Psoas muscle (tissue), 8 donors: ENCODE results near the gene WDR64. TPM values are rescaled to one million over a fixed set of nuclear protein-coding genes. Genes with fewer than 3 reads are reported as not detected.

Source experiments
- ATAC-seq, 4 donors: fragments of 200-7000 bp; cut with Tn5 transposase; one replicate each; pipeline ENCODE4 v1.9.1; 2020; ENCODE audit warnings: moderate library complexity in 3 of 4, mild to moderate bottlenecking in 2 of 4
- DNase-seq, 2 donors: peaks; one replicate each; pipeline ENCODE4 v3.0.0-alpha.2; 2020
- H3K27ac ChIP-seq: fragments of 200-600 bp; one replicate; pipeline ENCODE4 v1.8.0; 2022
- H3K27me3 ChIP-seq, 3 donors: fragments of 200-600 bp in 1 of 3; one replicate each; pipeline versions ENCODE4 v1.6.1 to v1.8.0; 2013 to 2022; ENCODE audit warnings: low read length in 2 of 3, mild to moderate bottlenecking in 2 of 3, moderate library complexity in 1 of 3; ENCODE audit not compliant: insufficient read depth in 3 of 3
- H3K36me3 ChIP-seq, 2 donors: fragments of 200-600 bp in 1 of 2; one replicate each; pipeline versions ENCODE4 v1.6.1 to v1.8.0; 2013 to 2022; ENCODE audit warnings: low read depth in 1 of 2, mild to moderate bottlenecking in 1 of 2, moderate library complexity in 1 of 2; ENCODE audit not compliant: insufficient read depth in 1 of 2
- H3K4me1 ChIP-seq: fragments of 200-600 bp; one replicate; pipeline ENCODE4 v1.8.0; 2022
- H3K4me3 ChIP-seq: fragments of 200-600 bp; one replicate; pipeline ENCODE4 v1.8.0; 2022; ENCODE audit warnings: mild to moderate bottlenecking
- H3K9me3 ChIP-seq: fragments of 200-600 bp; one replicate; pipeline ENCODE4 v1.8.0; 2022
- WGBS, 3 donors: extraction: QIAGEN DNeasy Blood & Tissue Kit; methylation state at CpG; one replicate each; pipeline versions ENCODE4 v1.1.6 to v1.1.7; 2013; 5-methylcytosine and 5-hydroxymethylcytosine counted together
- intact Hi-C, 2 donors: fragments of 100-400 bp; cut with DNase I; formaldehyde crosslinking; loops; one replicate each; pipeline versions ENCODE4 v1.11.0 to v1.14.2; 2022
- polyA plus RNA-seq, 3 donors: library from polyadenylated mRNA; stranded (reverse); fragments of 200-250 nt; gene quantifications; one replicate each; pipeline ENCODE4 v1.2.3, GENCODE V29; 2013
- total RNA-seq, 4 donors: library from RNA; stranded (reverse); fragmentation: NEBNext Ultra II Directional in 2 of 4; extraction: Animal tissue kit (Norgen Biotek cat#: 25700) in 2 of 4; gene quantifications; one replicate each; pipeline versions ENCODE4 v1.2.1 to v1.2.4, GENCODE V29; 2021 to 2023
- TF ChIP-seq, protein P1 (sequence below): fragments of 200-600 bp; IDR thresholded peaks from one replicate; pipeline ENCODE4 v1.8.0; 2022; ENCODE audit warnings: antibody characterized with exemption
- donor health status: healthy with polysubstance abuse.
- donor health status: DM: no; HTN: no; CAD: no; lungs with moderate emphysema.
- donor health status: Bipolar disorder and iron deficiency.
- donor health status: healthy.
- donor health status: DM: yes; HTN: yes; CAD: no.
- donor health status: DM: no; HTN: no; CAD: no.
- donor health status: DM: no; HTN: no; CAD: no.
- donor health status: DM: yes; HTN: yes; CAD: no.

The WDR64 gene
- total and polyA plus RNA-seq, 7 donors = not detected

DNA sequence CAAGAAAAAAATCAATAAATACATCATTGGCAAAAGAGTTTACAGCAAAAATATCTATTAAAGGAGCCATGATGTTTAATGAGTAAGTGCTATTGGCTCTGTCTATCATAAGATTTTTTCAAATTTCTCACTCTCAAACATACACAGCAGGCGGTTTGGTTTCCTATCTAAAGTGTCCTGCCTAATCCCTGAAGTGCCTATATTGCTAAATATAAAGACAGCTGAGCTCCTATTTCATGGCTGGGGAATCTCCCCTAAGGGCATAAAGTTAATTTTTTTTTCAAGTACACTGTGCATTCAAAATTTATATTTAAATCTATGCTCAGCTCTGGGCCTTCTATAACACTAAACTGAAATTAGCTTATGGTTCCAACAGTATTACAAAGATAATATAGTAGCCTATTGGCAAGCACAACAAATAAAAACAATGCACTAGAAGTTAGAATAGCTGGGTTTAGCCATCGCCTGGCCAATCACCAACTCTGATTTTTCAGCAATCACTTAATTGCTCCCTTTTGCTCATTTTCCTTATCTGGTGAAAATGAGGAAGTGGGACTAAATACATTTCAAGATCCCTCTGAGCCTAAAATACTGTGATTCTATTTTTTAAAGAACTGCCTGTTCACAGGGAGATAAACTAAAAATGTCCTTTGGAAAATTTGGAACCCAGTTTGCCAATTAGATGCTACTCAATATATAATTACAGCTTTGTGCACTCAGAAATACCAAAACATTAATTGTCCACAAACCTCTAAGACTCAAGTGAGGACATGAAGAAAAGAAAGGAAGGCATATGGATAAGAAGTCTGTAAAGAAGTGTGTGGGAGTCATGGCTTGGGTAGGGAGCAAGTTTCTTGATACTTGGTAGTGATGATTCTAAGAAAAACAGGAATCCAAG is 62.5 kb downstream of the WDR64 start:
- DNase-seq = no peak
- 62 to 75% (median 69%) methylated on average over 2 of the region's 2 CpGs for WGBS, 3 donors
- TF ChIP-seq, protein P1, sequence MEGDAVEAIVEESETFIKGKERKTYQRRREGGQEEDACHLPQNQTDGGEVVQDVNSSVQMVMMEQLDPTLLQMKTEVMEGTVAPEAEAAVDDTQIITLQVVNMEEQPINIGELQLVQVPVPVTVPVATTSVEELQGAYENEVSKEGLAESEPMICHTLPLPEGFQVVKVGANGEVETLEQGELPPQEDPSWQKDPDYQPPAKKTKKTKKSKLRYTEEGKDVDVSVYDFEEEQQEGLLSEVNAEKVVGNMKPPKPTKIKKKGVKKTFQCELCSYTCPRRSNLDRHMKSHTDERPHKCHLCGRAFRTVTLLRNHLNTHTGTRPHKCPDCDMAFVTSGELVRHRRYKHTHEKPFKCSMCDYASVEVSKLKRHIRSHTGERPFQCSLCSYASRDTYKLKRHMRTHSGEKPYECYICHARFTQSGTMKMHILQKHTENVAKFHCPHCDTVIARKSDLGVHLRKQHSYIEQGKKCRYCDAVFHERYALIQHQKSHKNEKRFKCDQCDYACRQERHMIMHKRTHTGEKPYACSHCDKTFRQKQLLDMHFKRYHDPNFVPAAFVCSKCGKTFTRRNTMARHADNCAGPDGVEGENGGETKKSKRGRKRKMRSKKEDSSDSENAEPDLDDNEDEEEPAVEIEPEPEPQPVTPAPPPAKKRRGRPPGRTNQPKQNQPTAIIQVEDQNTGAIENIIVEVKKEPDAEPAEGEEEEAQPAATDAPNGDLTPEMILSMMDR = no peak

DNA sequence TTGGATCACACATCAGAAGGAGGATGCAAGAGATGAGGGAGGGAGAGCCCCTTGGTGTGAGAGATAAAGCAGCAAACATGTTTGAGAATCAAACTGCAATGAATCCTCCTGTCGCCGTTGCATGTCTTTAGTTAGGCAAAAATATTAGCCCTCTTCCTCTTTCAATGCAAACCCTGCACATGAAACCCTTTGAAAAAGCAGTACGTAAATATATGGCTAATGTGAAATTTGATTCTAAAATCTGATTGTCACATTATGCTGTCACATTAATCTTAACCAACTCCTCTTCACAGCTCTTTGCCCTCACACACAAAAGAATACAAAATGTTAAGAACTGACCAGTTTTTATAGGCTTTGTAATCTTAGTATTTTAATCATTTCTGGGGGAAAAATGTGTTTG is 63.4 kb downstream of the WDR64 start:
- DNase-seq (no peak), ATAC-seq (no peak)
- Histone ChIP-seq H3K27ac (no peak overlapping the region), H3K4me3 (no peak overlapping the region), H3K36me3 (no peaks in the 10 kb centered on the region), H3K4me1 (no peaks in the 10 kb centered on the region), H3K9me3 (no peaks in the 10 kb centered on the region), H3K27me3 (peaks cover 0 to 2% (median 0%) of the 10 kb centered on the region in 3 donors)
- 49 to 50% (median 50%) methylated on average over 3 of the region's 3 CpGs for WGBS, 3 donors
- intact Hi-C loops = no loop called here
- TF ChIP-seq, protein P1 = no peak

More for the DNA sequence above, 62.5 kb downstream of the WDR64 start:
- intact Hi-C loops = no loop called here
- Histone ChIP-seq H3K36me3 (no peaks in the 10 kb centered on the region), H3K27me3 (peaks cover 0 to 2% (median 0%) of the 10 kb centered on the region in 3 donors), H3K27ac (no peak overlapping the region), H3K4me1 (no peaks in the 10 kb centered on the region), H3K9me3 (no peaks in the 10 kb centered on the region), H3K4me3 (no peak overlapping the region)
- no peak for ATAC-seq

GRCh38 chr1:241715956-241716355 is 63.9 kb downstream of the WDR64 start:
- H3K36me3 ChIP-seq = no peaks in the 10 kb centered on the region
- no peak overlapping the region for H3K4me3 ChIP-seq
- TF ChIP-seq, protein P1 = no peak
- H3K27me3 ChIP-seq = peaks cover 0 to 2% (median 0%) of the 10 kb centered on the region in 3 donors
- WGBS, 3 donors = 58 to 62% (median 59%) methylated on average over 4 of the region's 4 CpGs
- ATAC-seq (no peak), DNase-seq (no peak)
- peaks cover under 1% of the 10 kb centered on the region for H3K9me3 ChIP-seq
- intact Hi-C loops = no loop called here
- H3K4me1 ChIP-seq = no peaks in the 10 kb centered on the region
- H3K27ac ChIP-seq = no peak overlapping the region

- intact Hi-C loops = no loop called here
- Histone ChIP-seq H3K9me3 (peaks cover 4% of the 10 kb centered on the region), H3K4me3 (no peak overlapping the region), H3K27me3 (peaks cover 0 to 2% (median 2%) of the 10 kb centered on the region in 3 donors), H3K27ac (no peak overlapping the region), H3K36me3 (no peaks in the 10 kb centered on the region), H3K4me1 (no peaks in the 10 kb centered on the region)
- TF ChIP-seq, protein P1 = no peak
- WGBS, 3 donors = 59 to 60% (median 59%) methylated on average over 6 of the region's 6 CpGs
- ATAC-seq (no peak), DNase-seq (no peak)
Observed at GRCh38 chr1:241716915-241717656, 65.0 kb downstream of the WDR64 start.
